ENCODE measurements around the gene GRB7. TPM values are rescaled to one million over a fixed set of nuclear protein-coding genes. Genes with fewer than 3 reads are reported as not detected.

The GRB7 gene
- total and polyA plus RNA-seq, 4 experiments from 2014 or later = not detected

DNA sequence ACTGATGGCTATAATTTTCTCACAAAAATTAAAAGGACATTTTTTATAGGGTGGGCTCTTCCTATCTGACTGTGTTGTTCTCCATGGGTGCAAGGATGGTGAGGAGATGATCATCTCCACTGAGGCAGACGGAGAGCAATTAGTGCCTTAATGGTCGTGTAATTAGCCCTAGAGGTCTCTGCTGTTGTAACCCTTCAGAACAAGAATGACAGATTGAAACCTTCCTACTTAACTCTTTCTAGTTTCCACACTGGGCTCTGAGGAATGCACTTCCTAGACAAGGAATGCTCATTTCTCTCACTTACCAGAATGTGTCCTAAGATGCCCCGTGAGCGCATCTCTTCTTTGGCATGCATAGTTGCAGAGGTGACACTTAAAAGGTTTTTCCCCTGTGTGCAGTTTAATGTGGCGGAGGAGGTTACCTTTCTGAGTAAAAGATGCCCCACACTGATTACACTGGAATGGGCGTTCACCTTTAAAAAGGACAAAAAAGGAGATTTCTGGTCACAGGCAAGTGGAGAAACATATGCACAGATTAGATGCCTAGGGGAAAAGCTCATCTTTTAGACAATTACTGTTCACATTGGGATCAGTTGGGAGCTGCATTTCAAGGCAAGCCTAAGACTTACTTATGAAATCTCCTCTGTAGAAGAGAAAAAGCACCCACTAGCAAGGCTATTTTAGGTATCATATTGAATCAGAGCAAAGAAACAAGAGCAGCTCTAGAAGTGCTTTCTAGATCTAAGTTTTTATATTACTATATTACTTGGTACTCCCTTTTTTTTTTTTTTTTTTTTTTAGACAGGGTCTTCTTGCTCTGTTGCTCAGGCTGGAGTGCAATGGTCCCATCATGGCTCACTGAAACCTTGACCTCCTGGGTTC lies 53.6 kb downstream of the GRB7 start:
- no peaks in the 10 kb centered on the region for H3K9me3 ChIP-seq (ENCODE audit: control insufficient read depth in 1 of 2, low read length in 2 of 2)
- peaks cover 12% of the 10 kb centered on the region for H3K36me3 ChIP-seq (ENCODE audit: insufficient read depth, low read length)
- peaks cover 79% of the 10 kb centered on the region for H3K4me1 ChIP-seq (ENCODE audit: insufficient read depth, low read length)
- Mint-ChIP-seq H3K27ac (peak overlapping the region; percentile 80 to 94 (median 88)), H3K27me3 (no peaks in the 10 kb centered on the region), H3K36me3 (peaks cover 35 to 38% of the 10 kb centered on the region in 2 donors), H3K9me3 (no peaks in the 10 kb centered on the region), H3K4me3 (peak overlapping the region; percentile 74 to 83 (median 79)), H3K4me1 (peaks cover 50 to 75% (median 64%) of the 10 kb centered on the region in 4 donors)
- peak overlapping the region in 1 of 2 donors; percentile 21 for H3K4me3 ChIP-seq (ENCODE audit: low read length in 2 of 2)
- ChIA-PET POLR2A (ENCODE audit: partially characterized antibody) (interaction anchor here (0.6 to 6.9 kb wide), 13 partner anchors 10 to 103 kb away, joined by 3 to 174 read pairs (median 28); partner anchors contain the start of genes IKZF3 and PGAP3), CTCF (ENCODE audit: partially characterized antibody) (interaction anchor here (0.7 to 4.4 kb wide), 8 partner anchors 9 to 170 kb away, joined by 3 to 35 read pairs (median 3); no protein-coding TSS in a partner anchor)
- H3K27ac ChIP-seq (ENCODE audit: low read depth, low read length) = peak overlapping the region; percentile 54
- no peaks in the 10 kb centered on the region for H3K27me3 ChIP-seq (ENCODE audit: insufficient read depth, low read length)
- DNase-seq = peak; percentile 56 to 72 (median 58)
- intact Hi-C loops (cut with micrococcal nuclease) = loop anchor here (1.0 to 5.0 kb wide), 4 partner anchors 9 to 71 kb away; partner anchors contain the start of gene IKZF3

DNA sequence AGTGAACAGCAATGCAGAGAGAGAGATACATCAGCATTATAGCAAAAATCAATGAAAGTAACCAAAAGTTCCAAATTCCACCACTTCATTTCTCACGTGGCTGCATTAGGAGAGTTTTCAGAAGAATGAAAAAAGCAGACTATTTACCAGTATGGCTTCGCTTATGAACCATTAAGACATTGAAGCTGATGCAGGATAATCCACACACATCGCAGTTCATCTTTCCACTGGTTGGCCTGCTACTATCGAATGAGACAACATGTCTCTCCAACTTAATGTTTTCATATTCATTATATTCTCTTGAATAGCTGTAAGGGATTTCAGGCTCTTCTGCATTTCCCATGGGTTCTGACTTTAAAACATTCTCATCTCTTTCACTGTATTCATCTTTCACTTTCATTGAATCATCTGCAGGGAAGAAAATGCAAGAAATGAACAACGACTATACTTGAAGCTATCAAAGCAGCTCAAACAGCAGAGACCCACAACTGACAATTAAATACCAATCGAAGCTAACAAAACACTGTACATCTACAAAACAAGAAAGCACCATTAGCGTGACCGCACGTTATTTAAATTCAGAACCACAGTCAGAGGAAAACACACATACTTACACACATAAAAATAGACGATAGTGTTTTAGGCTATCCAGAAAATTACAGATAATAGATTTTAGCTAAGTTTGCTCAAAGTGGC lies 54.9 kb downstream of the GRB7 start:
- Histone ChIP-seq H3K27ac (ENCODE audit: low read depth, low read length) (peak overlapping the region; percentile 54), H3K27me3 (ENCODE audit: insufficient read depth, low read length) (no peaks in the 10 kb centered on the region), H3K36me3 (ENCODE audit: insufficient read depth, low read length) (peaks cover 7% of the 10 kb centered on the region), H3K4me1 (ENCODE audit: insufficient read depth, low read length) (peaks cover 70% of the 10 kb centered on the region), H3K4me3 (ENCODE audit: low read length in 2 of 2) (peak overlapping the region in 1 of 2 donors; percentile 21), H3K9me3 (ENCODE audit: control insufficient read depth in 1 of 2, low read length in 2 of 2) (no peaks in the 10 kb centered on the region)
- no peaks in the 10 kb centered on the region for H3K27me3 Mint-ChIP-seq
- ChIA-PET POLR2A (ENCODE audit: partially characterized antibody) (interaction anchor here (0.7 to 6.9 kb wide), 15 partner anchors 9 to 113 kb away, joined by 3 to 174 read pairs (median 20); partner anchors contain the start of gene IKZF3), CTCF (ENCODE audit: partially characterized antibody) (interaction anchor here (0.8 to 4.4 kb wide), 13 partner anchors 9 to 72 kb away, joined by 3 to 35 read pairs (median 4); partner anchors contain the start of genes IKZF3 and MIEN1)
- H3K36me3 Mint-ChIP-seq = peaks cover 27 to 36% of the 10 kb centered on the region in 2 donors
- peak in 1 of 5 donors; percentile 17 for DNase-seq
- H3K4me3 Mint-ChIP-seq = peak overlapping the region; percentile 66 to 85 (median 80)
- H3K9me3 Mint-ChIP-seq = no peaks in the 10 kb centered on the region
- H3K4me1 Mint-ChIP-seq = peaks cover 48 to 74% (median 59%) of the 10 kb centered on the region in 4 donors
- intact Hi-C loops (cut with micrococcal nuclease) = loop anchor here (2.0 to 5.0 kb wide), 2 partner anchors 38 to 70 kb away; partner anchors contain the start of gene IKZF3
- H3K27ac Mint-ChIP-seq = peak overlapping the region; percentile 83 to 97 (median 86)

DNA sequence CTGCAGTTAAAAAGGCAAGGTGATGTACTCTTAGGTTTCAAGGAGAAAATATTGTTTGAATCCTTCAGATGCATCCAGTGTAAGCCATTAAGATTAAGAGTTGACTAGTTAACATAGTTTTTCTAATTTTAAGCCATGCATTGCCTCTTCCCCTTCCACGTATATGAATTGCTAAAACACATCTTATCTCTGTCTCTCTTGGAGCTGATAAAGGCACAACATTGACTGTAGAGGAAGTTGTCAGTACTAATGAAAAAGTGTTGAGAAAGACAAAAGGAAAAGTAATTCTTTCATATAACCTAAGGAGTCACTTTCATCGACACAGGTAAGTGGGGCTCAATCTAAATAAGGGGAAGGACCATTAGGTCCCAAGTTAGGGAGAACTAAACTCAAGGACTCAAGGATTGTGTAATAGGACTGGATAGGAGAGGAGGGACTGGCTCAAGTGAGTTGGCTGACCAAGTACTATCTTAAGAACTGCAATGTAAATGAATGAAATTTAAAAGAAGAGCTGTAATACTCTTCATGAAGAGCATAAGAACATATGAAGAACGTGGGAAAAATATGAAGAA lies 55.6 kb downstream of the GRB7 start:
- Histone ChIP-seq H3K4me1 (ENCODE audit: insufficient read depth, low read length) (peaks cover 67% of the 10 kb centered on the region), H3K27ac (ENCODE audit: low read depth, low read length) (peak overlapping the region; percentile 54), H3K4me3 (ENCODE audit: low read length in 2 of 2) (peak overlapping the region in 1 of 2 donors; percentile 21), H3K27me3 (ENCODE audit: insufficient read depth, low read length) (no peaks in the 10 kb centered on the region), H3K9me3 (ENCODE audit: control insufficient read depth in 1 of 2, low read length in 2 of 2) (no peaks in the 10 kb centered on the region), H3K36me3 (ENCODE audit: insufficient read depth, low read length) (peaks cover under 1% of the 10 kb centered on the region)
- ChIA-PET POLR2A (ENCODE audit: partially characterized antibody) (interaction anchor here (0.7 to 6.9 kb wide), 17 partner anchors 8 to 114 kb away, joined by 3 to 174 read pairs (median 14); partner anchors contain the start of genes IKZF3 and ZPBP2), CTCF (ENCODE audit: partially characterized antibody) (interaction anchor here (0.8 to 4.4 kb wide), 13 partner anchors 9 to 71 kb away, joined by 3 to 35 read pairs (median 4); partner anchors contain the start of genes IKZF3 and MIEN1)
- peaks cover 50 to 75% (median 61%) of the 10 kb centered on the region in 4 donors for H3K4me1 Mint-ChIP-seq
- DNase-seq = no peak
- H3K27me3 Mint-ChIP-seq = no peaks in the 10 kb centered on the region
- H3K4me3 Mint-ChIP-seq = peak overlapping the region; percentile 2 to 85 (median 80)
- intact Hi-C loops (cut with micrococcal nuclease) = loop anchor here (2.0 to 5.0 kb wide), 2 partner anchors 39 to 69 kb away; partner anchors contain the start of gene IKZF3
- peak overlapping the region; percentile 83 to 97 (median 86) for H3K27ac Mint-ChIP-seq
- no peaks in the 10 kb centered on the region for H3K9me3 Mint-ChIP-seq
- peaks cover 23 to 34% of the 10 kb centered on the region in 2 donors for H3K36me3 Mint-ChIP-seq

DNA sequence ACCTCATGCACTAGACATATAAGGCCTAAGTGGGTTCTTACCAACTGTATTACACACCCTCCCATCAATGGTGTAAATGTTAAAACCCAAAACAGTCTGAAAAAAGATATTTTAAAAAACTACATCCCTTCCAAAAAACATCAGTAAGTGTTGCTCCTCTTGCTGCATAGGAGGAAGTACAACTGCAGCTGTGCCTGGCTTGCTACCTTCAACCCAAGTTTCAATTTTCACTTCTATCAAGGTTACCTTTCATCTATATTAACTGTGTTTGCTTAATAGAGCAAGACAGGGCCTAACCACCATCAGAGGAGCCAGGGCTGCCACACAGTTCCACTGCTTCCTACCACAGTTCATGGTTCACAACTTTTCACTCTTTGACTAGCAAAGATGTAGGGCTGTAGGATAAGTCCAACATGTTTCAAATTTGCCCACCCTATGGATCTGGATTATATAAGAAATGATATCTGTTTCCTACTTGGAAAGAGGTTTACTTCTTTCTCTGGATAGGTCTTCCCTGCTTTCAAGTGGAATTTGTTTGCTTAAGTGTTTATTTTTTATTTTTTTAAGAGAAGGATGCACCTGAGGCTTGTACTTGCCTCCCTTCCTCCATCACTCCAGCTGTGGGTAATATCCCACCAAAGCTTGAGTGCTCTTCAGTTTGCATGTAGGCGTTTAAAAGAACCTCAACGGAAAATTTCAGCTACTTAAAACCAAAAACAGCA lies 56.7 kb downstream of the GRB7 start:
- peak; percentile 50 to 67 (median 58) for DNase-seq
- no peaks in the 10 kb centered on the region for H3K9me3 Mint-ChIP-seq
- no peaks in the 10 kb centered on the region for H3K9me3 ChIP-seq (ENCODE audit: control insufficient read depth in 1 of 2, low read length in 2 of 2)
- no peaks in the 10 kb centered on the region for H3K27me3 ChIP-seq (ENCODE audit: insufficient read depth, low read length)
- no peaks in the 10 kb centered on the region for H3K27me3 Mint-ChIP-seq
- ChIA-PET CTCF (ENCODE audit: partially characterized antibody) (interaction anchor here (0.7 to 4.4 kb wide), 6 partner anchors 8 to 67 kb away, joined by 3 to 35 read pairs (median 8); no protein-coding TSS in a partner anchor), POLR2A (ENCODE audit: partially characterized antibody) (interaction anchor here (0.7 to 6.9 kb wide), 13 partner anchors 7 to 115 kb away, joined by 3 to 174 read pairs (median 28); partner anchors contain the start of genes IKZF3 and ZPBP2)
- H3K4me3 Mint-ChIP-seq = peak overlapping the region in 7 of 8 donors; percentile 40 to 82 (median 73)
- H3K4me3 ChIP-seq (ENCODE audit: low read length in 2 of 2) = no peak overlapping the region
- H3K27ac Mint-ChIP-seq = peak overlapping the region; percentile 83 to 97 (median 91)
- H3K36me3 Mint-ChIP-seq = peaks cover 20 to 30% of the 10 kb centered on the region in 2 donors
- intact Hi-C loops (cut with micrococcal nuclease) = loop anchor here (1.0 to 5.0 kb wide), 2 partner anchors 24 to 68 kb away; partner anchors contain the start of gene IKZF3
- H3K36me3 ChIP-seq (ENCODE audit: insufficient read depth, low read length) = no peaks in the 10 kb centered on the region
- H3K27ac ChIP-seq (ENCODE audit: low read depth, low read length) = peak overlapping the region; percentile 54
- H3K4me1 Mint-ChIP-seq = peaks cover 56 to 85% (median 70%) of the 10 kb centered on the region in 4 donors
- peaks cover 75% of the 10 kb centered on the region for H3K4me1 ChIP-seq (ENCODE audit: insufficient read depth, low read length)

Small RNA genes within 50 kb of the gene (microRNA-seq; reads per million reads assigned to microRNA genes)
- gene MIR4728 (ENCODE audit: borderline microRNAs expressed, borderline number of aligned reads, borderline replicate concordance) = not detected

Other genes with a start within 250 kb of the GRB7 start
- not detected for gene NEUROD2, start 130.0 kb upstream of the GRB7 start, total RNA-seq
- gene NEUROD2, start 130.0 kb upstream of the GRB7 start, polyA plus RNA-seq = under 1 TPM in 1 of 2 donors, not detected in 1; 0.06 TPM
- not detected for gene PPP1R1B, start 111.0 kb upstream of the GRB7 start, total RNA-seq
- gene PPP1R1B, start 111.0 kb upstream of the GRB7 start, polyA plus RNA-seq = not detected
- gene STARD3, start 100.8 kb upstream of the GRB7 start, total RNA-seq = 100 to 1,000 TPM; 105 to 110 TPM
- 10 to 100 TPM; 42.2 to 43.2 TPM for gene STARD3, start 100.8 kb upstream of the GRB7 start, polyA plus RNA-seq
- gene TCAP, start 72.6 kb upstream of the GRB7 start, total RNA-seq = 1 to 10 TPM; 5.9 to 6.3 TPM
- gene TCAP, start 72.6 kb upstream of the GRB7 start, polyA plus RNA-seq = under 1 TPM in 1 of 2 donors, not detected in 1; 0.14 TPM
- under 1 TPM in 1 of 2 experiments, not detected in 1; 0.55 TPM for gene PNMT, start 69.5 kb upstream of the GRB7 start, total RNA-seq
- gene PNMT, start 69.5 kb upstream of the GRB7 start, polyA plus RNA-seq = not detected
- 10 to 100 TPM; 29.6 to 30.5 TPM for gene PGAP3, start 49.9 kb upstream of the GRB7 start, total RNA-seq
- gene PGAP3, start 49.9 kb upstream of the GRB7 start, polyA plus RNA-seq = 10 to 100 TPM; 22.1 to 26.5 TPM
- 1 to 10 TPM; 4.1 to 4.5 TPM for gene ERBB2, start 37.9 kb upstream of the GRB7 start, total RNA-seq
- under 1 TPM in 1 of 2 donors, not detected in 1; 0.55 TPM for gene ERBB2, start 37.9 kb upstream of the GRB7 start, polyA plus RNA-seq
- gene MIEN1, start 7.4 kb upstream of the GRB7 start, total RNA-seq = 10 to 100 TPM; 35.8 TPM
- 10 to 100 TPM; 90.8 to 96.6 TPM for gene MIEN1, start 7.4 kb upstream of the GRB7 start, polyA plus RNA-seq
- gene IKZF3, start 126.4 kb downstream of the GRB7 start, total RNA-seq = 100 to 1,000 TPM; 116 to 118 TPM
- 10 to 100 TPM in 1 of 2 donors, 1 to 10 TPM in 1; 3.2 to 87.4 TPM for gene IKZF3, start 126.4 kb downstream of the GRB7 start, polyA plus RNA-seq
- 1 to 10 TPM in 1 of 2 experiments, under 1 TPM in 1; 0.35 to 1.2 TPM for gene ZPBP2, start 130.3 kb downstream of the GRB7 start, total RNA-seq
- gene ZPBP2, start 130.3 kb downstream of the GRB7 start, polyA plus RNA-seq = under 1 TPM in 1 of 2 donors, not detected in 1; 0.25 TPM
- 10 to 100 TPM; 41.4 to 47.4 TPM for gene GSDMB, start 180.7 kb downstream of the GRB7 start, total RNA-seq
- gene GSDMB, start 180.7 kb downstream of the GRB7 start, polyA plus RNA-seq = 1 to 10 TPM; 3.2 to 3.9 TPM
- 10 to 100 TPM; 79.6 to 87.2 TPM for gene ORMDL3, start 189.7 kb downstream of the GRB7 start, total RNA-seq
- gene ORMDL3, start 189.7 kb downstream of the GRB7 start, polyA plus RNA-seq = 100 to 1,000 TPM in 1 of 2 donors, 10 to 100 TPM in 1; 90.4 to 161 TPM
- not detected for gene LRRC3C, start 189.8 kb downstream of the GRB7 start, total RNA-seq
- gene LRRC3C, start 189.8 kb downstream of the GRB7 start, polyA plus RNA-seq = not detected
- gene GSDMA, start 225.1 kb downstream of the GRB7 start, total RNA-seq = under 1 TPM; 0.23 to 0.25 TPM
- gene GSDMA, start 225.1 kb downstream of the GRB7 start, polyA plus RNA-seq = 1 to 10 TPM in 1 of 2 donors, under 1 TPM in 1; 0.42 to 1.1 TPM
- gene PSMD3, start 242.9 kb downstream of the GRB7 start, total RNA-seq = 10 to 100 TPM; 59.7 to 60.3 TPM
- 10 to 100 TPM; 44.6 to 47.9 TPM for gene PSMD3, start 242.9 kb downstream of the GRB7 start, polyA plus RNA-seq